ENCODE measurements around the gene MACF1. TPM values are rescaled to one million over a fixed set of nuclear protein-coding genes. Genes with fewer than 3 reads are reported as not detected.

The MACF1 gene
- total RNA-seq, 4 donors from 2014 or later, result 82.1 to 247 (median 154) TPM

DNA sequence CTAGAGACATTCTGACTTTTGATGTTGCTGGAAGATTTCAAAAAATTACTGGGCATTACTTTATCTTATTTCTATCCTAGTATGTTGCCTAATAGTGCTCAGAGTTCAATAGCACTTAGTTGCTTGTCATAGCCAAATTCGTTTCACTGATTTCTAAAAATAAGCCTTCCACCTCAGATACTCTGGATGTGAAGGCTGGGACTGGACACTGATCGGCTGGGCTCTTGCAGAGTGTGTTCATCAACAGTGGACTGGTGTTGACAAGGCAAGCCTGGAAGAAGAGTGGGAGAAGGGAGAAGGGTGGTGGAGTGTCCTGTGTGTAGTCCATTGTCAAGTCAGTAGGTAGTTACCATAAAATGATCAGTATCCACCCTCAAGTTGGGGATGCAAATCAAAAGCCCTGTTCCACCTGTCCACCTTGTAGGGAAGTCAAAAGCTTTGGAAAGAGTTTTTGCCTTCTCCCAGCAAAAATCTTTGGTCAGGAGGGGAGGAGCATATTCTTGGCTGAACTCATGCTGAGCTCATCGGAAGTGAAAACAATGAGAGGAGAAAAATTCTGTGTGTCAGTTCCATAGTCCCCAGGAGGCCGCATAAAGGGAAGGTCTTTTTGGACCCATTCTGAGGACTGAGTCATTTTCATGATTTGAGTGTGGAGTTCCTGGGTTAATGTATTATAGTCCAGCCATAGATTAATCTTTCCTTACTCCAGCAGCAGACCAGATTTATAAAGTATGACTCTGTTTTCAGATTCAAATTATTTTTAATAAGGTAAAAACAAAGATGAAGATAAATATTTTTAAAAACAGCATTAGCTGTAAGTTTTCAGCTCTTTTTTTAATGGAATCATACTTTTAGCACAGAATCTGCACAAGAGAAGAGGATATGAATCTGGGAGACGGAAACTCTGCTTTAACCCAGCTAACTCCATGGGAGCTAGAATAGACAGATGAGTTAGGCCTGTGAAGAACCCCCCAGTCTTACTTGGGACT, 187.5 kb downstream of the MACF1 start:
- no peaks in the 10 kb centered on the region for H3K27me3 ChIP-seq
- H3K4me3 ChIP-seq, result no peak overlapping the region
- intact Hi-C loops (cut with DNase I), result no loop called here
- H3K36me3 ChIP-seq, result peaks cover 8 to 39% (median 13%) of the 10 kb centered on the region in 3 donors
- no peak for TF ChIP-seq POLR2A (IDR thresholded peaks at IDR 0.05)
- DNase-seq, result no peak
- WGBS, 2 donors, result 27 to 48% methylated on average over 5 of the region's 5 CpGs
- H3K4me1 ChIP-seq, result peaks cover 17 to 71% (median 47%) of the 10 kb centered on the region in 3 donors
- peak overlapping the region; percentile 24 to 80 (median 76) for H3K27ac ChIP-seq
- no peaks in the 10 kb centered on the region for H3K9me3 ChIP-seq

- WGBS, 2 donors, result 34 to 67% methylated on average over 4 of the region's 4 CpGs
- H3K4me1 ChIP-seq, result peaks cover 18 to 72% (median 47%) of the 10 kb centered on the region in 3 donors
- TF ChIP-seq POLR2A (IDR thresholded peaks at IDR 0.05), result no peak
- TF ChIP-seq, protein P1, sequence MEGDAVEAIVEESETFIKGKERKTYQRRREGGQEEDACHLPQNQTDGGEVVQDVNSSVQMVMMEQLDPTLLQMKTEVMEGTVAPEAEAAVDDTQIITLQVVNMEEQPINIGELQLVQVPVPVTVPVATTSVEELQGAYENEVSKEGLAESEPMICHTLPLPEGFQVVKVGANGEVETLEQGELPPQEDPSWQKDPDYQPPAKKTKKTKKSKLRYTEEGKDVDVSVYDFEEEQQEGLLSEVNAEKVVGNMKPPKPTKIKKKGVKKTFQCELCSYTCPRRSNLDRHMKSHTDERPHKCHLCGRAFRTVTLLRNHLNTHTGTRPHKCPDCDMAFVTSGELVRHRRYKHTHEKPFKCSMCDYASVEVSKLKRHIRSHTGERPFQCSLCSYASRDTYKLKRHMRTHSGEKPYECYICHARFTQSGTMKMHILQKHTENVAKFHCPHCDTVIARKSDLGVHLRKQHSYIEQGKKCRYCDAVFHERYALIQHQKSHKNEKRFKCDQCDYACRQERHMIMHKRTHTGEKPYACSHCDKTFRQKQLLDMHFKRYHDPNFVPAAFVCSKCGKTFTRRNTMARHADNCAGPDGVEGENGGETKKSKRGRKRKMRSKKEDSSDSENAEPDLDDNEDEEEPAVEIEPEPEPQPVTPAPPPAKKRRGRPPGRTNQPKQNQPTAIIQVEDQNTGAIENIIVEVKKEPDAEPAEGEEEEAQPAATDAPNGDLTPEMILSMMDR (IDR thresholded peaks at IDR 0.05), result no peak
- no peak overlapping the region for H3K4me3 ChIP-seq
- H3K9me3 ChIP-seq, result no peaks in the 10 kb centered on the region
- DNase-seq, result no peak
- intact Hi-C loops (cut with DNase I), result no loop called here
- no peaks in the 10 kb centered on the region for H3K27me3 ChIP-seq
- peak overlapping the region; percentile 24 to 80 (median 76) for H3K27ac ChIP-seq
- peaks cover 5 to 29% (median 5%) of the 10 kb centered on the region in 3 donors for H3K36me3 ChIP-seq
Observed at GRCh38 chr1:39392851-39393573, 188.5 kb downstream of the MACF1 start.

GRCh38 chr1:39393645-39394044, 189.2 kb downstream of the MACF1 start:
- peaks cover 0 to 23% (median 0%) of the 10 kb centered on the region in 3 donors for H3K36me3 ChIP-seq
- peaks cover 24 to 79% (median 53%) of the 10 kb centered on the region in 3 donors for H3K4me1 ChIP-seq
- WGBS, 2 donors, result 91% methylated on average over 11 of the region's 11 CpGs
- TF ChIP-seq POLR2A (IDR thresholded peaks at IDR 0.05), result no peak
- TF ChIP-seq, protein P1 (IDR thresholded peaks at IDR 0.05), result no peak
- intact Hi-C loops (cut with DNase I), result no loop called here
- no peaks in the 10 kb centered on the region for H3K27me3 ChIP-seq
- peak overlapping the region in 3 of 4 donors; percentile 7 to 79 (median 68) for H3K27ac ChIP-seq
- H3K4me3 ChIP-seq, result no peak overlapping the region
- DNase-seq, result no peak
- H3K9me3 ChIP-seq, result no peaks in the 10 kb centered on the region

GRCh38 chr1:39394059-39394458, 189.6 kb downstream of the MACF1 start:
- TF ChIP-seq, protein P1 (IDR thresholded peaks at IDR 0.05), result no peak
- TF ChIP-seq POLR2A (IDR thresholded peaks at IDR 0.05), result no peak
- DNase-seq, result no peak

GRCh38 chr1:39394598-39394997, 190.1 kb downstream of the MACF1 start:
- Histone ChIP-seq H3K4me3 (no peak overlapping the region), H3K27ac (peak overlapping the region; percentile 24 to 68 (median 53)), H3K4me1 (peaks cover 34 to 88% (median 62%) of the 10 kb centered on the region in 3 donors), H3K27me3 (no peaks in the 10 kb centered on the region), H3K9me3 (no peaks in the 10 kb centered on the region), H3K36me3 (peaks cover 0 to 14% (median 0%) of the 10 kb centered on the region in 3 donors)
- no peak for DNase-seq
- intact Hi-C loops (cut with DNase I), result no loop called here
- 9 to 19% methylated on average over 3 of the region's 3 CpGs for WGBS, 2 donors
- TF ChIP-seq, protein P1 (IDR thresholded peaks at IDR 0.05), result no peak
- TF ChIP-seq POLR2A (IDR thresholded peaks at IDR 0.05), result no peak

More at GRCh38 chr1:39394059-39394458, 189.6 kb downstream of the MACF1 start:
- H3K27ac ChIP-seq, result peak overlapping the region; percentile 7 to 68 (median 53)
- H3K4me1 ChIP-seq, result peaks cover 28 to 83% (median 57%) of the 10 kb centered on the region in 3 donors
- H3K4me3 ChIP-seq, result no peak overlapping the region
- intact Hi-C loops (cut with DNase I), result no loop called here
- no peaks in the 10 kb centered on the region for H3K9me3 ChIP-seq
- H3K27me3 ChIP-seq, result no peaks in the 10 kb centered on the region
- H3K36me3 ChIP-seq, result peaks cover 0 to 18% (median 0%) of the 10 kb centered on the region in 3 donors
- WGBS, 2 donors, result 47 to 68% methylated on average over 6 of the region's 6 CpGs
